Mucosa of stomach (tissue), 1 donor: ENCODE measurements around the gene ELAVL2.

ENCODE experiments used
- H3K27me3 ChIP-seq: one replicate; pipeline ENCODE4 v1.7.0; 2013; ENCODE audit warnings: mild to moderate bottlenecking, low read length; ENCODE audit not compliant: control insufficient read depth, insufficient read depth
- H3K36me3 ChIP-seq: one replicate; pipeline ENCODE4 v1.7.0; 2013; ENCODE audit warnings: low read length; ENCODE audit not compliant: control insufficient read depth, insufficient read depth
- H3K4me1 ChIP-seq: one replicate; pipeline ENCODE4 v1.7.0; 2013; ENCODE audit warnings: mild to moderate bottlenecking, low read length; ENCODE audit not compliant: control insufficient read depth, insufficient read depth
- H3K4me3 ChIP-seq: one replicate; pipeline ENCODE4 v1.7.0; 2013; ENCODE audit warnings: low read length
- H3K9ac ChIP-seq: one replicate; pipeline ENCODE4 v1.7.0; 2013; ENCODE audit warnings: mild to moderate bottlenecking, low read length, moderate library complexity
- H3K9me3 ChIP-seq: one replicate; pipeline ENCODE4 v1.7.0; 2013; ENCODE audit warnings: mild to moderate bottlenecking, low read length, moderate library complexity; ENCODE audit not compliant: control insufficient read depth
- donor health status: Pancreatic carcinoma.

Gene ELAVL2

GRCh38 chr9:23826120-23826629 is at the start of gene ELAVL2:
TSS of gene ELAVL2 (minus strand) at chr9:23826240. CDS start at chr9:23762234, 64,006 bp downstream.
- Histone ChIP-seq H3K36me3 (no peaks in the 10 kb centered on the region), H3K9me3 (no peaks in the 10 kb centered on the region), H3K27me3 (peaks cover 71% of the 10 kb centered on the region), H3K9ac (no peak within 1 kb of the TSS), H3K4me3 (peak within 1 kb of the TSS; percentile 28), H3K4me1 (no peaks in the 10 kb centered on the region)

GRCh38 chr9:23858234-23858633 is 32.2 kb upstream of the ELAVL2 start:
- Histone ChIP-seq H3K9ac (no peak overlapping the region), H3K9me3 (no peaks in the 10 kb centered on the region), H3K36me3 (no peaks in the 10 kb centered on the region), H3K4me3 (no peak overlapping the region), H3K27me3 (no peaks in the 10 kb centered on the region), H3K4me1 (no peaks in the 10 kb centered on the region)

DNA sequence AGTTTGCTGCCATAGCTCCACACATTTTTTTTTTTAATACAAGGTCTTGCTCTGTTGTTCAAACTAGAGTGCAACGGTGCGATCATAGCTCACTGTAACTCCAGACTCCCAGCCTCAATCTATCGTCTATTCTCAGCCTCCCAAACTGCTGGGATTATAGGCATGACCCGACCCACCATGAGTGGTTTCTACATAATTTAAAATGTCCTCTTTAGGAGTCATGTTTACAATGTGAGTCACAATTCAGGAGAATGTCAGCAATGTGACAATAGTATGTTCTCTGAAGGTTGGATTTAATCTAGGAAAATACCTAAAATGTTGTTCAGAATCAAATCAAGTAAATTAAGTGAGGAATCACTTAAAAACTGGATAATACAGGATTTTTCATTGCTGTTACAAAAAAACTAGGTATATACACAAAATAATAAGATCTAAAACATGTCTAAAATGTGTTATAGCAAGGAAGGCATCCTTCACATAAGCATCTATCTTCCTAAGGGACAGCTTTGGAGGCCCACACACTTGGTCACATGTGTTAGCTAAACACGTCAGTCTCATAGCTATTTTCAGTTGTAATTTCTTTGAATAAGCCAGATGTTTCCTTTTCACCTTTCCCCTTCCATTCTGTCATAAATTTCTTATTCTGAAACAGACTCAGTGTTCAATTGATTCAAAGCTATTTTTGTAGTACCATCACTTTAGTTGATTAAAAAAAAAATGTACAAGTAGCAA is 30.0 kb upstream of the ELAVL2 start:
- peaks cover 6% of the 10 kb centered on the region for H3K27me3 ChIP-seq
- no peaks in the 10 kb centered on the region for H3K9me3 ChIP-seq
- H3K4me3 ChIP-seq = no peak overlapping the region
- H3K36me3 ChIP-seq = no peaks in the 10 kb centered on the region
- H3K4me1 ChIP-seq = no peaks in the 10 kb centered on the region
- no peak overlapping the region for H3K9ac ChIP-seq

DNA sequence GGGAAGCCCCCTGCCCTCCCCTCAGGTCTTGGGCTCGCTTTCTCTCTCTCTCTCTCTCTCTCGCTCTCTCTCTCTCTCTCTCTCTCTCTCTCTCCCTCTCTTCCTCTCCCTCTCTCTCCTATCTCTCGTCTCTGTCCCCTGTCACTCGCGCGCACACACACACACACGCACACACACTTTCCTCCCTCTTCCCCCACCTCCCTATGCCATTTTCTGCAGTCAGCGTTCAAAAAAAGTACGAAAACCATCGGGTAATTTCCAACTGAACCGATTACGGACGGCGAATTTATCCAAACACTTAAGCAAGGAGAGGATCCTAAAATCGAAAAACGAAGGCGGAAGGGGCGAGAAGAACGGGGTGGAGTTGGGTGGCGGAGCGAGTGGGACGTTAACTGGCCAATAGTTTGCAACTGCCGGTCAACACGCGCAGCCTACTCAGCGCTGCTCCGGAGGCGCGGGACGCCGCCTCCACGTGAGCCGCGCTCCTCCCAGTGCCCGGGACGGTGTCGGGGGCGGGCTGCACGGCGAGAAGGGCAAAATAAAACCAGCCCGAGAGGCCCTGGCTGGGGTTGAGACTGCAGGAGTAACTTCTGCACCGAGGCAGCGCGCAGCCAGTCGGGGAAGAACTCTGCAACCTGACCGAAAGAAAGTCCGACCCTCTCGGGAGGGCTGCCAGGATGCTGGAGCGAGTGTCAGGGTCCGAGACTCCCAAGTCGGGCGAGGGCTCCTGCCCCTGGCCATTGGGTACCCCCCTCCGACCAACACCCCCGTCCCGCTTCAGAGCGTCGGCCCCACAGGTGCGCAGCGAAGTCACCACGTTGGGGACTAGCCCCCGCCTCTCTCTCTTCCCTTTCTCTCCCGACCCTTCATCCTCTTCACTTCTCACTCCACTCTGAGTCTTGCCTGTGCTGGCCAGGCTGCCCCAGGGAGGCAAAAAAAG is 24.9 kb upstream of the ELAVL2 start:
- no peak overlapping the region for H3K9ac ChIP-seq
- H3K36me3 ChIP-seq = no peaks in the 10 kb centered on the region
- H3K9me3 ChIP-seq = no peaks in the 10 kb centered on the region
- no peak overlapping the region for H3K4me3 ChIP-seq
- peaks cover 26% of the 10 kb centered on the region for H3K27me3 ChIP-seq
- no peaks in the 10 kb centered on the region for H3K4me1 ChIP-seq

GRCh38 chr9:23850242-23850689 is 24.2 kb upstream of the ELAVL2 start:
- Histone ChIP-seq H3K4me3 (no peak overlapping the region), H3K9ac (no peak overlapping the region), H3K4me1 (no peaks in the 10 kb centered on the region), H3K9me3 (no peaks in the 10 kb centered on the region), H3K27me3 (peaks cover 26% of the 10 kb centered on the region), H3K36me3 (no peaks in the 10 kb centered on the region)

GRCh38 chr9:23849379-23850035 is 23.5 kb upstream of the ELAVL2 start:
- no peak overlapping the region for H3K9ac ChIP-seq
- peaks cover 26% of the 10 kb centered on the region for H3K27me3 ChIP-seq
- no peak overlapping the region for H3K4me3 ChIP-seq
- no peaks in the 10 kb centered on the region for H3K9me3 ChIP-seq
- no peaks in the 10 kb centered on the region for H3K4me1 ChIP-seq
- no peaks in the 10 kb centered on the region for H3K36me3 ChIP-seq

DNA sequence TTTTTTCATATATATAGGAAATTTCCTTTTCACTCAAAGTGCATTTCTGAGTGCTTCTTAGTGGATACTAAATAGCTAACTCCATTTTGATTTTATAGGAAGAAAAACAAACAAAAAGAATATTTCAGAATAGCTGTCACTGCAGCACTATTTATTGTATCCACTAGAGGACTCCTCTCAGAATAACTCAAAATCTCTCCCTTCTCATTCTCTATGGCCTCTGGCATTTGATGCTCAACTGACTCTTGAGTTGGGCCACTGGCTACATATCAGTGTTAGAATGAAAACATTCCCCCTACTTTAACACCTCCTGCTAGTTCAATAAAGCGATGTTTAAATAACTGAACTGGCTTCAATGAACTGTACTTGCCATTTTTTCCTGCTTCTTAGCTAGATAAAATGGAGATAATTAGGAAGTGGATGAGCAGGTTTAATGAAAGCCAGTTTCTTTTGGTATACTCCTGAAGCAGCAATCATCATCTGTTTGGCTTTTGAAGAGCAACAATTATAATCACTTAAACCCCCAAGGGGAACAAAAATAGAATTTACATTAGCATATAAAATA is 16.6 kb upstream of the ELAVL2 start:
- no peaks in the 10 kb centered on the region for H3K36me3 ChIP-seq
- no peaks in the 10 kb centered on the region for H3K9me3 ChIP-seq
- H3K4me1 ChIP-seq = no peaks in the 10 kb centered on the region
- no peaks in the 10 kb centered on the region for H3K27me3 ChIP-seq
- H3K9ac ChIP-seq = no peak overlapping the region
- no peak overlapping the region for H3K4me3 ChIP-seq

DNA sequence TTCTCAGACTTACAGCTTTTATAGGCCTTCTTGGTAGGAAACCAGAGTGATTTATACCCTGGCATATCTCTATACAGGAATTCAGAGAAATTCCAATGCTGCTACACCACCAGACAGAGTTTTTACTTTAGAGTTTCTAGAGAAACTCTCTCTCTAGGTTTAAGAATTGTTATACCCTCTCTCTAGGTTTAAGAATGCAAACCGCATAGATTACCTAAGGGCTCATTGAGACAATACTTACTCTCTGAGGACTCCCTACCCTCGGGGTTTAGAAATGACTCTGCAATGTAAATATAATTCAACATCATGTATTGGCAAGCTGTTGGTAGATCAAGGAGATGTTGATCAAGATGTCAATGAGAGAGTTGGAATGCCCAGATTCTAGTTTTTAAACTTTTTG is 15.3 kb upstream of the ELAVL2 start:
- H3K36me3 ChIP-seq = no peaks in the 10 kb centered on the region
- H3K27me3 ChIP-seq = no peaks in the 10 kb centered on the region
- H3K4me3 ChIP-seq = no peak overlapping the region
- no peaks in the 10 kb centered on the region for H3K9me3 ChIP-seq
- H3K9ac ChIP-seq = no peak overlapping the region
- no peaks in the 10 kb centered on the region for H3K4me1 ChIP-seq

DNA sequence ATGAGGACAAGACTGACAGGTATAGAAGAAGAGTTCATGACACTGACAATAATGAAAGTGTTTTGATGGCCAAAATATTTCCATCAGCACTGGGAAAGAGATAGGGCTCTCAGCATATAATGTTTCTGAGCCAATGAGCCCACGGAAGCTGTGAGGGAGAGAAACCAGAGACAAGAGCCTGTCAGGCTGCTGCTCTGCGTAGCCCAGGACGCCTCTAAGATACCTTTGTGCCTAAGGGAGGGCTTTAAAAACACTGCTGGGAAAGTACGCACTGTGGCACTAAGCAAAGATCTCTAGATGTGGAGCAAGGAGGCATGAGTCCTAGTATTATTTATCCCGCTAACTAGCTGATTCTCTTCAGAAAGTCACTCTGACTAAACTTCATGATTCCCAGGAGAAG is 11.0 kb upstream of the ELAVL2 start:
- H3K4me3 ChIP-seq = no peak overlapping the region

GRCh38 chr9:23830929-23831730 is 5.1 kb upstream of the ELAVL2 start:
- Histone ChIP-seq H3K36me3 (no peaks in the 10 kb centered on the region), H3K27me3 (peaks cover 28% of the 10 kb centered on the region), H3K9me3 (no peaks in the 10 kb centered on the region), H3K9ac (no peak overlapping the region), H3K4me3 (no peak overlapping the region), H3K4me1 (no peaks in the 10 kb centered on the region)

More for the DNA sequence above, 11.0 kb upstream of the ELAVL2 start:
- H3K9me3 ChIP-seq = no peaks in the 10 kb centered on the region
- no peaks in the 10 kb centered on the region for H3K4me1 ChIP-seq
- no peaks in the 10 kb centered on the region for H3K36me3 ChIP-seq
- no peak overlapping the region for H3K9ac ChIP-seq
- no peaks in the 10 kb centered on the region for H3K27me3 ChIP-seq

- Histone ChIP-seq H3K4me3 (no peak overlapping the region), H3K4me1 (no peaks in the 10 kb centered on the region), H3K36me3 (no peaks in the 10 kb centered on the region), H3K9ac (no peak overlapping the region), H3K27me3 (peaks cover 35% of the 10 kb centered on the region), H3K9me3 (no peaks in the 10 kb centered on the region)
Measured at GRCh38 chr9:23830476-23830805, 4.4 kb upstream of the ELAVL2 start.
